ENCODE results near the gene CD164L2.
A peak's percentile ranks its signal among the peaks of the same experiment; 100 is the strongest.
"Not testable (repeated sequence)": the region's sequence is repeated elsewhere in the genome, so short reads cannot be mapped to it uniquely, and the experiment has no call there.

CD164L2 gene

GRCh38 chr1:27403931-27404330, 20.8 kb upstream of the CD164L2 start:
- DNase-seq, result no peak

GRCh38 chr1:27403065-27403726, 20.1 kb upstream of the CD164L2 start:
- no peak for DNase-seq

DNA sequence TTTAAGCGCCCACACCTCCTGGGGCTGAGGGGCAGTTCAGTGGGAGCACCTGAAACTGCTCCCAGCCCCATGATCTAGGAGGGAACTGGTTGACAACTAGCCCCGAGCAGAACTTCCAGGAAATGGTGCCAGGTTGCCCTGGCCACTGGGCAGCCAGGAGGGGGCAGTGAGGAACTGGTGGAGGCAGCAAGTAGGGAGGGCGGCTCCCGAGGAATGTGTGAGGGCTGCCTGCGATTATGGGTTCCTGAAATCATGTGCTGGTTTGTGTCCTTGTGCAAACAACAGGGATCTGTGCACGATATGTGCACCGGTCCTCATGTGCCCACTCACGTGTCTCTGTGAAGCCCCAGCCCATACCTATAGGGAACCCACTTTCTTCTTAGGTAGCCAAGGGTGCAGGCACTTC, 19.2 kb upstream of the CD164L2 start:
- no peak for DNase-seq

DNA sequence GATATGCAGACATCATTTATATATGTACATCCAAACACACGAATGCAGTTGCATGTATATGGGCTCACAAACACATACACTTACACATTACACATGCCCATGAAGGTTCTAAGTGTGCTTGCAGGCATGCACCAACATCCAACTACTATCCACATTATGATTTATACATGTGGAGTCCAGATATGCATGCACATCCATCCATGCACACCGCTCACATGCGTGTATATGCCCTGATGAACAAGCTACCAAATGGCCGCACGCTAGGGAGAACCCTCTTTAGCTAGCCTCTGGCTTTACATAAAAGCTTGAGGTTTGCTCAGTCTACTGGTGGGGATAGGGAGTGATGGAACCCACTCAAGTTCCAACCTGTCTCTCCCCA, 17.8 kb upstream of the CD164L2 start:
- no peak for DNase-seq

DNA sequence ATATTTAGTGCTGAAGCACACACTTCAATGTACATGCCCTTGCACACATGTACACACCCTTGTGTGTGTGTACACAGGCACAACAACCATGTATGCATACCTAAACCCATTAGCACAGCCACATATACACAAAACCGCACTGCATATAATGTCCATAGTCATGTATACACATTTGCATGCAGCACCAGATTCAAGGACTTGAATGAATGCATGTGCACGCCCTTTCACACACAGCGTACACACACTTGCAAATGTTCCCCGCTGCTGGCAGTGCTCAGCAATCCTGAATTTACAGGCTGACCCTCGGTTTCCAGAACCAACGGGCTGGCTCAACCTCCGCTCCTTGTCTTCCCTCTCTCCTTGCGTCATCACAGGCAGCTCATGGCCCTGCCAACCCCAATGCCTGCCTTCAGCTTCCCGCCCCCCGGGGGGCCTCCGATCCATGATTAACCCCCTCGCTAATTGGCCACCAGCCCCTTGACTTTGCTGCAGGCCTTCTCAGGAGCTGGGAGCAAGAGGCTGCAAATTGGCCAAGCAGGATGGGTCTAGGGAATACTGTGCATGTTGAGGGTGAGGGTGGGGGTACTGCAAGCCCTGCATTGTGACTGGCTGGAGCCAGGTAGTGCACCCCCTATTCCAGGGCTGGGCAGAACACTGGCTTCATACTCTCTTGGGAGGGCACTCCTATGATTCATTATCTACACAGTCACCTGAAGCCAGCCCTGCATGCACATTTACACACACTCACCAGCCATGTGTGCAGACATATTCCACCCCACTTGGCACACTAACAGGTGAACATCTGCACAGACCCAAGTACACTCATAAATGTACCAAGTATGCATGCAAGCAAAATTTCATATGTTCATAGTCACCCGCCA, 17.2 kb upstream of the CD164L2 start:
- no peak for DNase-seq

GRCh38 chr1:27399251-27400025, 16.3 kb upstream of the CD164L2 start:
- no peak for DNase-seq

- no peak for DNase-seq
Measured at GRCh38 chr1:27398405-27399149, 15.4 kb upstream of the CD164L2 start.

DNA sequence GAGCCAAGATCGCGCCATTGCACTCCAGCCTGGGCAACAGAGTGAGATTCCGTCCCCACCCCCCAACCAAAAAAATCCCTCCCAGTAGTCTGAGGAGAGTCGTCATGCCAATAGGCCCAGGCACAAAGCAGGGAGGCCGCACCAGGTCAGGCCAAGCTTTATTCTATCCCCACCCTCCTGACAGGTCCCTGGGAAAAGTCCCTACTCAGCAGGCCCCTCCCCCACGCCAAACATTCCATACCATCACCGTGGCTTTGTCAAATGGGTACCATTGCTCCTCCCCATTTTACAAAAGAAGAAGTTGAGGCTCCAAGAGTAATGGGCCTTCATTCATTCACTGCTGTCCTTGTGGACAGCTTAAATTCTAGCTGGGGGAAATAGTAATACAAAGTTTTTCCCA, 14.6 kb upstream of the CD164L2 start:
- DNase-seq, result no peak

DNA sequence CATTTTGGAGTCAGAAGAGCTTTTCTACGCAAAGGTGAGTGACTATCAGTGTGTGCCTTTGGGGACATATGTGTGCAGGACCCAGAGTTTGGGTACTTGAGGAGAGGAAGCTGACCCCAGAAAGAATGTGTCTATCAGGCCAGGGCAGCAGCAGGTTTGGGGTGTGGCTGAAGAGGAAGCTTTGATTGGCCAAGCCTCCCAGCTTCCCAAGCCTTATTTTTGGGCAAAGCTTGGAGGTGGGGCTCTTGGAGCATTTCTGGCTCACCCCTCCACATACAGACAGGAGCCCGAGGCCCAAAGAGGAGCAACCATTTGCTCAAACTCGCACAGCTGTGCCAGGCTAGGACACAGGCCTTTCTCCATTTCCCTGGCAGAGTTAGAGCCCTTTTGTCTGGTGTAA, 14.0 kb upstream of the CD164L2 start:
- DNase-seq, result no peak

DNA sequence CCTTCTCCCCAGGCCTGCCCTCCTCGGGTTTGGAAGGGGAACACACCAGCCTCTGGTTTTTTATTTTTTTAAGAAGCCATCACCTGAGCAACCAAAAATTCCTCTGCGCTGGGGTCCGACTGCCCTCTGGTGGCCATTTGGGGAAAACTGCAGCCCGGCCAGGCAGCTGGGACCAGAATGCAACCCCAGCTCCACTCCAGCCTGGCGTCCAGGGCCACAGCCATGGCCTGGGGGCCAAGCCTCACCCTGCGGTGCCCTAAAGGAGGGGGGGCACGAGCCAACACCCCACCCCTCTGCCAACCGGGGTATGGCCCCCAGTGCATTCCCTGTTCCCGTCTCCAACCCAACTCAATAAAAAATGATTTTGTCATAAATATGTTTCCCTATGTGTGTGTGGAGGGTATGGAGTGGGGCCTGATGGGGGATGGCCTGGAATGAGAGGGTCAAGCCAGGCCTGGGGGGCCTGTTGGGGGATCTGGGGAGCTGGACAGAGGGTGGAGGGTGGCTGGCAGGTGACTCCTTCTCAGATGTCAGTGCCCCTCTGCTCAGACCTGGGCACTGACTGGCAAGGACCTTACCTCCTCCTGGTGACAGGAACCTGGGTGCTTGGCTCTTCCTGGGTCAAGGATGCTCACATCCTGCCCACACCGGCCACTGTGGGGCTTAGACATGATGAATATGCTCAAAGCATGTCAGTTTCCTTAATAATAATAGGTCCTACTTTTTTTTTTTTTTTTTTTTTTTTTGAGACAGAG, 12.5 kb upstream of the CD164L2 start:
- peak; percentile 83 for DNase-seq

GRCh38 chr1:27394925-27395324, 11.8 kb upstream of the CD164L2 start:
- no peak for DNase-seq

DNA sequence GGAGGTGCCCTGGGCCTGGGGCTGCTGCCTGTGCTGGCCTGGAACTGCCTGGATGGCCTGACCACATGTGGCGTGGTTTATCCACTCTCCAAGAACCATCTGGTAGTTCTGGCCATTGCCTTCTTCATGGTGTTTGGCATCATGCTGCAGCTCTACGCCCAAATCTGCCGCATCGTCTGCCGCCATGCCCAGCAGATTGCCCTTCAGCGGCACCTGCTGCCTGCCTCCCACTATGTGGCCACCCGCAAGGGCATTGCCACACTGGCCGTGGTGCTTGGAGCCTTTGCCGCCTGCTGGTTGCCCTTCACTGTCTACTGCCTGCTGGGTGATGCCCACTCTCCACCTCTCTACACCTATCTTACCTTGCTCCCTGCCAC, 11.1 kb upstream of the CD164L2 start:
- no peak for DNase-seq

- no peak for DNase-seq
Measured at GRCh38 chr1:27393641-27394281, 10.6 kb upstream of the CD164L2 start.

DNA sequence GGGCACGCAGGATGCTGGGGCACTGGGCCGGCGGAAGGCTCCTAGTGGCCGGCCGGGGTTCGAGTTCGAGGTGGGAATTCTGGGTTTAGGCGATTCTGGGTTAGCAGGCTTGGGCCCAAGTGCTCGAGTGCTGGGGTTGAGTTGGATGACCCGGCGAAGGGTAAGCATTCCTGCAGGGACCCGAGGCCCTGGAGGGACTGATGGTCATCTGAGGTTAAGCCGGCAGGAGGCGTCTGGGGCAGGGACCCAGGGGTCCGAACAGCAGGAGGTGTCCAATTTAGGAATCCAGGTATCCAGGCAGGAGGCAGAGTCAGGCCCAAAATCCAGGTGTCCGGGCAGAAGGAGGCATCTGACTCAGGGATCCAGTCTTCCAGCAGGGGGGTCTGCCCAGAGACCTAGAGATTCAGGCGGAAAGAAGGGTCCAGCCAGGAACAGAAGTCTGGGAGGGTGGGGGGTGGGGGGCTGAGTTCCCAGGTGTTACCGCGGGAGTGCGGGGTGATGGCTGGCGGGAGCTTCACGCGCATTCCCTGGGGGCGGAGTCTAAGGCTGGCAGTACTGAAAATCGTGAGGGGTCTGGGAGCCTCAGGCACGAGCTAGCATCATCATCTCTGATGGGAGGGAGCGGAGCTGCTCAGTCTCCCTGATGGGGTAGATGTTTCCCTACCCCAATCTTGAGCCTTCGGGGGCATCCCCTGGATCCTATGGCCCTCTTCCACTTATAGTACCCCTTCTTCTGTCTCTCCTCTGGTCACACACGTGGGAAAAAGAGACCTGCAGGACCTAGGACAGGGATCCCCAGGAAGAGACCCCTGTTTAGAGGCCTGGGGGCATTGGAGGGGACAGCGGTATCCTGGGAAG, 9.9 kb upstream of the CD164L2 start:
- DNase-seq, result no peak

DNA sequence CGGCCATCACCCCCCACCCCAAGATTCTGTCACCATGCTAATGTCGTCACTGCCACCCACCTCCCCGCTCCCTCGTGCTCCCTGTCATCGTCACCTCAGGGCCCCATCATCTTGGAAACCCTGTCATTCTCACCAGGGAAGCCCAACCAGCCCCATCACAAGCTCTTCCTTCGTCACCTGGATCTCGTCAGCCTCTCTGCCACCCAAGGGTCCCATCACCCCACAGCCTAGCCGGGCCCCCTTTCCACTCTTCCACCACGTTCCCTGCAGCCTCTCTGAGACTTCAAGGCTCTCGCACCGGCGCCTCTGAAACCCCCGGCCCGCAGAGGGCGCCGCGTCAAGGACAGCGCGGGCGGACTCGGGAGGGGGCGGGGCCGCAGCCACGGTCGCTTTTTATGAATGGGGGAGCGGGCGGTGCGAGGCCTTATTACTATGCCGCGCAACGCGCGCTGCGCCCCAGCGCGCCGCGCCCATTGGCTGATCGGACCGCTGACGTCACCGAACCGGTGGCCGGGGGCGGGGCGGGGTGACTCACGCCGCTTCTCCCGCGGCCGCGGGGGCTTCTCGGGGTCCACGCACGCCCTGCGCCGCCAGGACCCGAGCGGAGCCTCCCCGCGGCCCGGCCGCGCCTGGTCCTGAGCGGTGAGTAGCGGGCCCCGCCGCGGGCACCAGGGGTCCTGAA, 9.1 kb upstream of the CD164L2 start, which contains the start of gene GPR3:
Gene GPR3, plus strand, starts transcription at position 527 of the 682 bp plus-strand sequence. CDS start 1,177 bp downstream, outside the sequence.
- peak; percentile 94 for DNase-seq

DNA sequence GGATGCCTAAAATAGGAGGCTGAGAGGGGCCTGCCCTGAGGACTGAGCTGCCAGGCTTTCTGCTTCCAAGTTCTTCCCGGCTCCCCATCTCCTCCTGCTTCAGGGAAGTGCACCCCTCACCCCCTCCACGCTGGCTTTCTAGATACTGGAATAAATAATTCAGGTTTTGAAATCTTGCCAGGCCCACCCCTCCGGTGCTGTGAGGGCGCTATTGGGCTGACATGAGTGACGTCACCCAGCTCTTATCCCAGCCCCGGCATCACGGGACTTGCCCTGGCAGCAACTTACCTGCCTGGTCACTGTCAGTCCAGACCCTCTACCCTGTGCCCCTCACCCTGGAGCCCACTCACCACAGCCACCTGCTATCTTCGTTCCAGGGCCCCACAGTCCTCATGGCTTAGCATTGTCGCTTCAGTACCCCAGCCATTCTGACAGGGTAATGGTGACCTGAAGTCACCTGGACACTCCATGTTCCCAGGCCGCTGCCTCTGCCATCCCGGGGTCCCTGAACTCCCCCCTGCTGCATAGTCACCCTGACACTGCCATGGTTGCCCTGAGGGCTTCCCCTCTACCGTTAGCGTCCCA, 8.5 kb upstream of the CD164L2 start:
- no peak for DNase-seq

DNA sequence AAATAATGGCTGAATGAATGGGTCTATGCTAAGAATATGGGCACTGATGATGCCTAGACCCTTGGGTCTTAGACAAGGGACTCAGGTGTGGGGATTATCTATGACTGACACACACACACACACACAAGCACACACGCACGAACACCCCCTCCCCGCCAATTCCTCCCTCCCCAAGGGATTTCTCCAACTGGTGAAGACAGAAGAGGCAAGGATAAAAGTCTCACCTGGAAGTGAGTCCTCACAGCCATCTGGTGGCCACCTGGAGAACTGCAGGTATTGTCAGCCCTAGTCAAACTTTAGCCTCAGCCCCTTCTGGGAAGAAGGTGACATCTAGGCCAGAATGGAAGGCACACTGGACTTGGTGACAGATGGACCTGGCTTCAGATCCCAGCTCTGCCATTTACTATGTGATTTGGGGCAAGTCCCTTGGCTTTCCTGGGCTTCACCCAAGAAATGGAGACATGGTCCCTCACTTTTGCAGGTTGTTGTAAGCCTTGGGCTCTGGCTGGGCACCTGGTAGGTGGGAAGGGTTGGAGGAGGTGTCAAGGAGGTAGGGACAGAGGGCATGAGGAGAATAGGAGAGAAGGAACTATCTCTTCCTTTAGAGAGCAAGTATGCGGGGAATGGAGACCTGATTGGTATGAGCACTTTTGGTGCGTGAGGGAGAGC, 5.3 kb upstream of the CD164L2 start:
- DNase-seq, result no peak

- not testable (repeated sequence) for DNase-seq
Measured at GRCh38 chr1:27384797-27385196, 1.7 kb upstream of the CD164L2 start.

DNA sequence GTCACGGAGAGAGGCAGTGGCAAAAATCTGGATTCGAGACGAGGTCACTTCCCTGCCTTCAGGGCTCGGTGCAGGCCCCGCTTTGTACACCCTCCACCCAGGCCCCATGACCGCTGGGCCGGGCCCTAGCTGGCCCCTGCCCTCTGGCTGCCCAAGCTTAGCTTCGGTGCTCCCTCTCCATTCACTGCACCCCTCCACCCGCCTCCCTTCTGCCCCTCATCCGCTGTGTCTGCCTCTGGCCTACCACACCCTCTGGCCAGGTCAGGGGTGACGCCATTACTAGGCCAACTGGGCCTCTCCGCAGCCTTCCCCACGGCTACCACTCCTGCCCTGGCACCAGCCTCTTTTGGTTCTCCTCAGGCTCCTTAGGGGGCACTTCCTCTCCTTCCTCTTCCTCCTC, 528 bp upstream of the CD164L2 start:
- DNase-seq, result no peak
